Measurements from ENCODE around the gene ZFP92.

ZFP92 gene

DNA sequence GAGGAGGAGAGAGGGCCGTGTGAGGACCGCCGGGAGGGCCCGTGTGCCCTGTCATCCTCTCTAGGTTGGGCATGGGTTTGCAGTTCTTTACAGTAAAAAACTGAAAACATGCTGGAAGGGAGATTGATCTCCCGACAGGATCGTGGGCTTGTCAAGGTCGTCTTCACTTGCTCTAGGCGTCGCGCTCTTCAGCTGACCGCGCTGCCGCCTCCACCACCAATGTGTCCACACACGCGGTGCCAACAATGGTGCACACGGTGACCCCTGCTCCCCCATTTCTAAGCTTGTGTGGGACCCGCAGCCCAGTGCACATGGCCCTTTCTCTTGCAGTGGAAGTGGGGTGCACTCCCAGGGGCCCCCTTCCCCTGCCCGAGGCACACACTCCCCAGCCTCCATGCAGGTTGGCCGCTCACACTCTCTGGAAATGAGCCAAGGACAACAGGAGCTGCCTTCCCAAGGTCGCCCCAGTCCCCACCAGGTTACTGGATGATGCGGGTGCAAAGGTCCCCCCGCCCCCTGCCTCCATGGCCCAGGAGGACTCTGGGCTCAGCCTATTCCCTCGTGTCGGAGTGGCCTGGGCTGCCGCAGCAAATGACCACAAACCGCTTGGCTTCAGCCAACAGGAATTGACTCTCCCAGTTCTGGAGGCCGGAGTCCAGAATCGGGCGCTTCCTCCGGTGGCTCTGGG, 1.7 kb upstream of the ZFP92 start:
- no peak for FAIRE-seq

- FAIRE-seq, result no peak
These were observed 899 bp upstream of the ZFP92 start for GRCh38 chrX:153410373-153410772.

- no peak for FAIRE-seq
These were observed 401 bp upstream of the ZFP92 start for GRCh38 chrX:153410888-153411254.

- no peak for FAIRE-seq
These were observed 809 bp downstream of the ZFP92 start for GRCh38 chrX:153411988-153412574.

GRCh38 chrX:153412746-153413720, 1.8 kb downstream of the ZFP92 start:
- no peak for FAIRE-seq

GRCh38 chrX:153413731-153414130, 2.5 kb downstream of the ZFP92 start:
- FAIRE-seq, result no peak

- no peak for FAIRE-seq
These were observed 3.7 kb downstream of the ZFP92 start for GRCh38 chrX:153414856-153415510.

DNA sequence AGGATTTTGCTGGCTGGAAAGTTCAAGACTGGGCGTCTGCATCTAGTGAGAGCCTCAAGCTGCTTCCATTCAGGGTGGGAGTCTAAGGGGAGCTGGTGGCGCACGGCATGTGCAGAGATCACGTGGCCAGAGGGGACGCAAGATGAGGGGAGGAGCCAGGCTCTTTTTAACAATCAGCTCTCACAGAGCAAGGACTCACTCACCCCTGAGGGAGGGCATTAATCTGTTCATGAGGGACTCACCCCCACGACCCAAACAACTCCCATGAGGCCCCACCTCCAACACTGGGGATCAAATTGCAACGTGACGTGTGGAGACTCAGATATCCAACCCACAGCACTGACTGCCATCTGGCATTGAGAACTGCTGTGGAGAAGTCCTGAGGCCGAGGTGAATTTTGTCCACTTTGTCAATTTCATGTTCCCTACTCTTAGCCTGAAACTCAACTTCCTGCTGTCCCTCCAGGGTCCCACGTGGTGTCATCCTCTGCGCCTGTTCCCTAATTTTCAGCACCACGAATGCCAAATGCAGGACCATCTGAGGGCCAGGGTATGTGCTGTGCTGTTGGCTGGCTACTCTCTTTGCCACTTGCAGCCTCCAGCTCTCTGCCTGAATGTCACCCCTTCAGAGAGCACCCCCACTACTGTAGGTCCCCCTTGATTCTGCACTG, 5.6 kb downstream of the ZFP92 start:
- FAIRE-seq, result no peak

- FAIRE-seq, result no peak
These were observed 6.4 kb downstream of the ZFP92 start for GRCh38 chrX:153417637-153418036.

DNA sequence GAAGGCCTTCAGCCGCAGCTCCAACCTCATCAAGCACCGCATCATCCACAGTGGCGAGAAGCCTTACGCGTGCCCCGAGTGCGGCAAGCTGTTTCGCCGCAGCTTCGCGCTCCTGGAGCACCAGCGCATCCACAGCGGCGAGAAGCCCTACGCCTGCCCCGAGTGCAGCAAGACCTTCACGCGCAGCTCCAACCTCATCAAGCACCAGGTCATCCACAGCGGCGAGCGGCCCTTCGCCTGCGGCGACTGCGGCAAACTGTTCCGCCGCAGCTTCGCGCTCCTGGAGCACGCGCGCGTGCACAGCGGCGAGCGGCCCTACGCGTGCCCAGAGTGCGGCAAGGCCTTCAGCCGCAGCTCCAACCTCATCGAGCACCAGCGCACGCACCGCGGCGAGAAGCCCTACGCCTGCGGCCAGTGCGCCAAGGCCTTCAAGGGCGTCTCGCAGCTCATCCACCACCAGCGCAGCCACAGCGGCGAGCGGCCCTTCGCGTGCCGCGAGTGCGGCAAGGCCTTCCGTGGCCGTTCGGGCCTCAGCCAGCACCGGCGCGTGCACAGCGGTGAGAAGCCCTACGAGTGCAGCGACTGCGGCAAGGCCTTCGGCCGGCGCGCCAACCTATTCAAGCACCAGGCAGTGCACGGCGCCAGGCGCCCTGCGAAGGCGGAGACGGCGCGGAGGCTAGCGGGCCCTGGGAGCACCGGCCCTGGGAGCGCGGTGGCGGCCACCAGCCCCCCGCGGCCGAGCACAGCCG, 9.8 kb downstream of the ZFP92 start:
- FAIRE-seq, result no peak

- FAIRE-seq, result no peak
These were observed 10.6 kb downstream of the ZFP92 start for GRCh38 chrX:153421856-153422255.

GRCh38 chrX:153423652-153424051, 12.4 kb downstream of the ZFP92 start:
- FAIRE-seq, result no peak

DNA sequence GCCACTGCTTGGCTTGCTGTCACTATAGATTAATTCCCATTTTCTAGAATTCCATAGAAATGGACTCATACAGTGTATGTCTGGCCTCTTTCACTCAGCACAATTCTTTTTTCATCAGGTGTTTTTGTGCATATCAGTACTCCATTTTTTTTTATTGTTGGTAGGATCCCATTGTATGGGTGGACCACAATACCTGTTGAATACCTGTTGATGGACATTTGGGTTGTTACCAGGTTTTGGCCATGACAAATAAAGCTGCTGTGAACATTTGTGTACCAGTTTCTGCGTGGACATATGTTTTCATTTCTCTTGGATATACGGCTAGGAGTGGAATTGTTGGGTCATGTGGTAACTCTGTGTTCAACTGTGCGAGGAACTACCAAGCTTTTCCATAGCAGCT, 14.9 kb downstream of the ZFP92 start:
- FAIRE-seq, result no peak

- no peak for FAIRE-seq
These were observed 19.5 kb downstream of the ZFP92 start for GRCh38 chrX:153430796-153431195.

DNA sequence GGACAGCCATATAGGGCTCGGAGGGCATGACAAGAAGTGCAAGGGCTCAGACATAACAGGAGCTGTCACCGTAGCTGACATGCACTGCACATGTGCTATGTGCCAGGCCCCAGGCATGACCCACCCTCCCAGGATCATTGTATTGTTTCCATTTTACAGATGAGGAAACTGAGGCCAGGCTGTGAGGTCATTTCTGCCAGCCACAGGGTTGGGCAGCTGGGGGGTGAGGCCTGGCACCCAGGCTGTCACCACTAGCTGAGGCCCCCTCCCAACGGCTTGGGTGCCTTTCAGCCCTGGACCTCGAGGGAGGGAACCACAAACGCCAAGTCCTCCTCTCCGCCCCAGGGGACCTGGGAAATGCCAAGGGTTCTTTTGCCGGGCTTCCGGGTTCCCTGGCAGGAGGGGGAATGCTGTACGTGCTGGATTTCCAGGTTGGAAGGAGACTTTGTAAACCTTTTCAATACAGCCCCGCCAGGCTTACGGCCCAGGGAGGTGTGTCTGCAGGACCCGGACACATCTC, 21.9 kb downstream of the ZFP92 start:
- no peak for FAIRE-seq

- FAIRE-seq, result no peak
These were observed 22.6 kb downstream of the ZFP92 start for GRCh38 chrX:153433781-153434285.

DNA sequence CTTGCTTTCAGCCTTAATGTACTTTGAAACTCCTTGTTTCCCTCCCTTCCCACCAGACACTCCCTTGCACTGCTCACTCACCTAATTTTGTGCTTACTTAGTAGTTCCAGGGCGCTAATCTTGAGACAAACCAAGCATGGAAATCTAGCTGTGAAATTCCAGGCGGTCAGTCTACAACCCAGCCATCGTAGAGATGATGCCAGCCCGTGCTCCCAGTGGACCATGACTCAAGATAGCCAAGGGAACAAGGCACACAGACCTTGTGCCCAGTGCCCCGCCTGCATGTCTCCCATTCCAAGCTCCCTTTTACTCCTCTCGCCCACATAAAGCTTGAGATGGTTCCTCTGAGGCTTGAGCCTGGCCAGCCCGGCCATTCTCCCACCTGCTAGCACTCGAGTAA, 23.5 kb downstream of the ZFP92 start:
- FAIRE-seq, result no peak

- no peak for FAIRE-seq
These were observed 24.6 kb downstream of the ZFP92 start for GRCh38 chrX:153435845-153436244.

DNA sequence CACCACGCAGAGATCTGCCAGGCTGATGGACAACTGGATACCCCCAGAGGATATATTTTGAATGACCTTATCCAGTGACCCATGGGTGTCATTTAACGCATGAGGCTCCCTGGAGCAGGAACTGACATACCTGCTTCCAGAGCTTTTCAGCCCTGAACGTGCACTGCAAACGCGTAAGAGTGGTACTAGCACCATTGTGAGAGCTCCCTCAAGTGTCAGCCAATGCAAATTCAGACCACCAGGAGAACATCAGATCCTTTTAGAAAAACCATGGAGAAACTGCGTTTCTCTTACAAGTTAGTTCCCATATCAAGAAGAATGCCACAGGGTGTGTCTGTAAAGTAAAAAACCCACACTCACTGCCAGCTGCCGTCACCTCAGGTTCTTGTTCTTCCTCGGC, 27.3 kb downstream of the ZFP92 start:
- no peak for FAIRE-seq

DNA sequence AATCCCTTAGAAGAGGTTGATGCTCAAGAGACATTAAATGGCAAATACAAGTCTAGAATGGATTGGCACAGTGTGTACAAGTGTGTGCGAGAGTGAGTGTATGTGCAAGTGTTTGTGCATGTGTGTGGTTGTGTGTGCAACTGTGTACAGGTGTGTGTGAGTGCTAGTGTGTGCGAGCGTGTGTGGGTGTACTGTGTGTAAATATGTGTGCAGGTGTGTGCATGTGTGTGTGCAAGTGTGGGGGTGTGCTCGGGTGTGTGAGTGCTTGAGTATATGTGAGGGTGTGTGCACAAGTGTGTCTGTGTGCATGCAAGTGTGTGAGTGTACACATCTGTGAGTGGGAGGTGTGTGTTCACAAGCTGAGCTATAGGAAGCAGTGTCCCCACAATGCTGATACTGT, 28.7 kb downstream of the ZFP92 start:
- FAIRE-seq, result no peak

DNA sequence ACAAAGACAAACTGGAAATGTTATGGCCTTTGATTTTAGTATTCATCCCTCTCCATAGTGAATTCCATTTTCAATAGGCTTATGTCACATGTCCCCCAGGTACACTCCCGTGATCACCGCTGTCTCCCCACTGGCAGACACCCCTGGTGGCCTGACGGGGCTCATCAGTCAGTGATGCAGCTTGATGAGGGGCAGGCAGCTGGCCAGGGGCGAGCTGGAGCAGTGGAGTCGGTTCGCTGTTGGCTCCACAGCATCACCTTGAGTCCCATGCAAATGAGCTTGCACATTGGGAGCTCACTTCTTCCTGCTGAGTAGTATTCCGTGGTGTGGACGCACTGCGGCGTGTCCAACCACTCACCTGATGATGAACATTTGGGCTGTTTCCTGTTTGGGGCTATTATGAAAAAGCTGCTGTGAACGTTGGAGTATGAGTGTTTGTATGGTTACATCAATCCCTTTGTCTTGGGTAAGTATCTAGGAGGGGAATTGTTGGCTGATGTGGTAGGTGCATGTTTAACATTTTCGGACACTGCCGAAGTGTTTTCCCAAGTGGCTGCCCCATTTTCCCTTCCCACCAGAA, 29.4 kb downstream of the ZFP92 start:
- FAIRE-seq, result no peak

Data from colon (tissue), 2 donors.